Stimulated activated effector memory CD8-positive, alpha-beta T cell treated with anti-CD3 and anti-CD28 coated beads, Interleukin-12 subunit alpha, Interleukin-12 subunit beta, amount 100 ng/mL, for 72 hours (primary cell): ENCODE measurements around the gene FBXW9.
"Not testable (repeated sequence)": the region's sequence is repeated elsewhere in the genome, so short reads cannot be mapped to it uniquely, and the experiment has no call there.

Experiments used
- ATAC-seq: fragments of 150-1000 bp; cut with Tn5 transposase; 2 replicates; pipeline ENCODE4 v1.10.0; 2021
- DNase-seq, 2 donors: peaks; one replicate each; pipeline ENCODE4 v3.0.0; 2021 to 2022; ENCODE audit warnings: low spot score in 2 of 2
- H3K27ac Mint-ChIP-seq: one replicate; pipeline ENCODE4 v1.8.0; 2022; ENCODE audit warnings: mild to moderate bottlenecking, mixed read lengths
- H3K36me3 Mint-ChIP-seq: one replicate; pipeline ENCODE4 v1.8.0; 2022; ENCODE audit warnings: mild to moderate bottlenecking, mixed read lengths
- H3K4me1 Mint-ChIP-seq: one replicate; pipeline ENCODE4 v1.8.0; 2022; ENCODE audit warnings: mixed read lengths
- H3K4me3 Mint-ChIP-seq: one replicate; pipeline ENCODE4 v1.8.0; 2022; ENCODE audit warnings: mild to moderate bottlenecking, mixed read lengths
- H3K9me3 Mint-ChIP-seq: one replicate; pipeline ENCODE4 v1.8.0; 2022; ENCODE audit warnings: mixed read lengths

Gene FBXW9

DNA sequence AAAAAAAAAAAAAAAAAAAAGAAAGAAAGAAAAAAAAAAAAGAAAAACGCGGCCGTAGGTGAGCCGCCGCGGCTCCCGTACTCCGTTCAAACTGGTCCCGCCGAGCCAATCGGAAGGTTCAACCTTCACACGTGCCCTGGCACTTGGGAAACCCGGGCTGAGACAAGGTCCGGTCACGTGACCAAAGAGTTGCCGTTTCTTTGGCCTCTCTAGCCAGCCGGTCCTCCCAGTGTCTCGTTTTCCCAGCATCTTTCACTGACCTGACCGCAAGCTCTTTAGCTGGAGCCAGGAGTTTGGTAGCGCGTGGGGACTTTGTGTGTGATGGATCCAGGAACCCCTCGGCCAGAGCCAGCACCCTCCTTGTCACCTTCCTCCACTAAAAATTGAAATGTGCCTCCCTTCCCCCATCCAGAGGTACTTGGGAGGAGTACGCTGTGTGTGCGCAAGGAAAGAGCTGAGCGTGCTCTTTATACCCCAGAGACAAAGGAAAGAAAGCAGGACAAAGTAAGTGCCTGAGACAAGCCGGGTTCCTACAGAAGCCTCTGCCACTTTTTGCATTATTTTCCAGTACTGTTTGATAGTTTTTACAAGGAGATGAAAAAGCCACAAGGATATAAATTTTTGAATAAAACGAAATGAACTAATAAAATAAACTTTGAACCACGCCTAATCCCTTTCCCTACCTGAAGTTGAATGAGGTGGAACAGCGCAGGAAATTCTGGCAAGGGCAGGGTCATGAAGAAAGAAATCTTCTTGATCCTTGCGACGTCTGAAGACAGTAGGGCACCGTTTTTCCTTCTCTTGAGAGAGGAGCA lies 26.3 kb upstream of the FBXW9 start:
- no peaks in the 10 kb centered on the region for H3K9me3 Mint-ChIP-seq
- peaks cover 49% of the 10 kb centered on the region for H3K4me1 Mint-ChIP-seq
- H3K36me3 Mint-ChIP-seq: peaks cover 81% of the 10 kb centered on the region
- peak; percentile 93 for ATAC-seq
- H3K4me3 Mint-ChIP-seq: peak overlapping the region; percentile 83
- H3K27ac Mint-ChIP-seq: peak overlapping the region; percentile 97
- DNase-seq: peak; percentile 81 to 95

DNA sequence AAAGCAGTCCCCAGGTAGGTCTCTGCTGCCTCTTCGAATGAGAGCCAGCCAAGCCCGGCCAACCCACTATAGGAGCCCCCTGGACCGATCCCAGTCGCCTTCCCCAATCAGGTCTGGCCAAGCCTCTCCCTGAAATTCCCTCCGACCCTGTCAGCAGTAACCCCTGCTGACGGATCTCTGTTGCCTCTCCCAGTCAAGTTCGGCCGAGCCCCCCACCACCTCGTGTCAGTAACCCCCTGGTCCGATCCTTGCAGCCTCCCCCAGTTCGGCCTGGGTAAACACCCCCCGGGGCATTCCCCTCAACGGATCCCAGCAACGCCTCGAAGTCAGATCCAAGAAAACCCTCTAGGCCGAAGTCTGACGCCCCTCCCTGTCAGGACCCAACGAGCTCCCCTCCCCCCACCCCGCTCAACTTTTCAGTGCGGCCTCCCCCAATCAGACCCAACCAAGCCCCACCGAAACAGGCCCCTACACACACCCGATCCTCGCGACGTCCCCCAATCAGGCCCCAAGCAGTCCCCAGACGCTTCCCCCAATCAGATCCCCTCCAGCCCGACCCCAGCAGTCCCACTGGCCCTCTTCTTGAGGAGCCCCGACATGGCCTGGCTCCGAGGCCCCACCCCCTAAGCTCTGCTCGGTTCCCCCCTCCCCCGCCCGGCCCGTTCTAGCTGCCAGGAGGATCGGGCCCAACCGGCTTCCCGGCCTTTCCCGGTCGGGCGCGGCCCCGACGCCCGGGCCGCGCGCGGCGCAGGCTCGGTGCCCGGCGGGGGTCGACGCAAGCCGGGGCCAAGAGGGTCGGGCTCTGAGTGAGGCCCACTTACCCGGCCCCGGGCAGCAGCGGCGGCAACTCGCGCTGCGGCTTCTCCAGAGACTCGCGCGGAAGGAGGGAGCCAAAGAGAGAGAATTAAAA lies 25.5 kb upstream of the FBXW9 start:
- peak in 1 of 2 donors; percentile 77 for DNase-seq
- Mint-ChIP-seq H3K36me3 (peaks cover 81% of the 10 kb centered on the region), H3K27ac (peak overlapping the region; percentile 97), H3K9me3 (no peaks in the 10 kb centered on the region), H3K4me3 (peak overlapping the region; percentile 83), H3K4me1 (peaks cover 49% of the 10 kb centered on the region)
- peak; percentile 50 for ATAC-seq

DNA sequence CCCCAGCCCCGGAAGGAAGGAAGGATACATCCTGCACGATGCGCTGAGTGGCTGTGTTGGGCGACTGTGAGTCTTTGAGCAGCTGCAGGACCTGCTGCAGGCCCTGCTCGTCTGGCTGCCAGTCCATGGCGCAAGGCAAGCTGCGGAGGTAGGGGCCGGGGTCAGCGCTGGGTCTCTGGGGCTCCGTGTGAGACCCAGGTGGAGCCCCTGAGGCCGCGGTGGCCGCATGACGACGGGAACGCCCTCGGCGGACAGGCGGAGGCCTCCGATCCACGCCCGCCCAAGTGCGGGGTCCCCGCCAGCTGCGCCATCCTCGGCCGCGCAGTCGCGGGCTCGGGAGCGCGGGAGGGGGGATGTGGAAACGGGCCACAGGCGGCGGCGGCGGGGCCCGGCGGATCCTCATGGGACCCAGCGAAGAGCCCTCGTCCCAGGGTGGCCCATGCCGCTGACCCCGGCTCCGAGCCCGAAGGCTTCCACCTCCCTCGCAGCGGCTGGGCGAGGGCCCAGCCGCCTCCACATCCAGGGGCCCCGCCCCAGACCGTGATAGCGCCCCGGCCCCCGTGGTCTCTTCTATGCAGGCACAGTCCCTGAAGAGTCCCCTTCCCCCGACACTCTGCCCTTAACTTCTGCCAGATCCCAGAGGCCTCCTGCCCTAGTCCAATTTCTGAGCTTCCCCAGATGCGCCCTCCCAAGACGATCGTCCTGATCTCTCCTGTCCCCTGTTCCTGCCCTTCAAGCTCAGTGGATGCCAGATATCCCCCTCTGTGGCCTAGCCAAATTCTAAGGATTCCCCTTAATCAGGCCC lies 24.6 kb upstream of the FBXW9 start:
- Mint-ChIP-seq H3K9me3 (no peaks in the 10 kb centered on the region), H3K36me3 (peaks cover 81% of the 10 kb centered on the region), H3K4me3 (peak overlapping the region; percentile 83), H3K27ac (peak overlapping the region; percentile 97), H3K4me1 (peaks cover 44% of the 10 kb centered on the region)
- ATAC-seq: no peak
- no peak for DNase-seq

DNA sequence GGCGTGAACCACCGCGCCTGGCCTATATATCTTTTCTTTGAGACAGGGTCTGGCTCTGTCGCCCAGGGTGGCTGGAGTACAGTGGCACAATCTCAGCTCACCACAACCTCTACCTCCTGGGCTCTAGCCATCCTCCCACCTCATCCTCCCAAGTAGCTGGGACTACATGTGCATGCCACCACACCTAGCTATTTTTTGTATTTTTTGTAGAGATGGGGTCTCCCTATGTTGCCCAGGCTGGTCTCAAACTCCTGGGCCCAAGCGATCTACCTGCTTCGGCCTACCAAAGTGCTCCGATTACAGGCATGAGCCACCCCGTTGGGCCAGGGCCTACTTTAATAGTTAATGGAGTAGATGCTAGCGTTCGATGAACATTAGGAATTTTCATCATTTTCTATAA lies 23.9 kb upstream of the FBXW9 start:
- Mint-ChIP-seq H3K27ac (peak overlapping the region; percentile 97), H3K9me3 (no peaks in the 10 kb centered on the region), H3K4me1 (peaks cover 44% of the 10 kb centered on the region), H3K36me3 (peaks cover 87% of the 10 kb centered on the region), H3K4me3 (peak overlapping the region; percentile 83)
- DNase-seq (no peak), ATAC-seq (no peak)

- H3K27ac Mint-ChIP-seq: no peak overlapping the region
- H3K36me3 Mint-ChIP-seq: peaks cover 97% of the 10 kb centered on the region
Measured at GRCh38 chr19:12715929-12716328, 19.5 kb upstream of the FBXW9 start.

GRCh38 chr19:12715102-12715501 lies 18.7 kb upstream of the FBXW9 start:
- H3K36me3 Mint-ChIP-seq: peaks cover 97% of the 10 kb centered on the region
- H3K4me3 Mint-ChIP-seq: no peak overlapping the region
- H3K4me1 Mint-ChIP-seq: peaks cover 10% of the 10 kb centered on the region
- H3K9me3 Mint-ChIP-seq: no peaks in the 10 kb centered on the region
- DNase-seq (no peak), ATAC-seq (peak; percentile 8)
- no peak overlapping the region for H3K27ac Mint-ChIP-seq

More at GRCh38 chr19:12715929-12716328, 19.5 kb upstream of the FBXW9 start:
- no peaks in the 10 kb centered on the region for H3K9me3 Mint-ChIP-seq
- DNase-seq (no peak), ATAC-seq (no peak)
- H3K4me1 Mint-ChIP-seq: peaks cover 16% of the 10 kb centered on the region
- no peak overlapping the region for H3K4me3 Mint-ChIP-seq

GRCh38 chr19:12713304-12713703 lies 16.9 kb upstream of the FBXW9 start:
- H3K4me1 Mint-ChIP-seq, DNase-seq, H3K4me3 Mint-ChIP-seq, H3K27ac Mint-ChIP-seq, ATAC-seq, H3K9me3 Mint-ChIP-seq: not testable (repeated sequence)
- peaks cover 100% of the 10 kb centered on the region for H3K36me3 Mint-ChIP-seq

DNA sequence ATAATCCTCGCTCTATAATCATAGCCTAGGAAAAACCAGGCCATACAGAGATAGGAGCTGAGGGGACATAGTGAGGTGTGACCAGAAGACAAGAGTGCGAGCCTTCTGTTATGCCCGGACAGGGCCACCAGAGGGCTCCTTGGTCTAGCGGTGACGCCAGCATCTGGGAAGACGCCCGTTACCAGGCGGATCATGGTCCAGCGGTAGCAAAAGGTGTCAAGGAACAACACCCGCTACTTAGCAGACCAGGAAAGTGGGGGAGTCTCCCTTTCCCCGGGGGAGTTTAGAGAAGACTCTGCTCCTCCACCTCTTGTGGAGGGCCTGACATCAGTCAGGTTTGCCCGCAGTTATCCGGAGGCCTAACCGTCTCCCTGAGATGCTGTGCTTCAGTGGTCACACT lies 15.6 kb upstream of the FBXW9 start:
- DNase-seq, H3K4me3 Mint-ChIP-seq: not testable (repeated sequence)

GRCh38 chr19:12711187-12711586 lies 14.8 kb upstream of the FBXW9 start:
- Mint-ChIP-seq H3K36me3 (peaks cover 100% of the 10 kb centered on the region), H3K9me3 (no peaks in the 10 kb centered on the region), H3K4me3 (no peak overlapping the region), H3K27ac (no peak overlapping the region), H3K4me1 (no peaks in the 10 kb centered on the region)
- DNase-seq (no peak), ATAC-seq (no peak)

More for the DNA sequence above, 15.6 kb upstream of the FBXW9 start:
- H3K9me3 Mint-ChIP-seq, H3K27ac Mint-ChIP-seq, H3K4me1 Mint-ChIP-seq, ATAC-seq: not testable (repeated sequence)
- H3K36me3 Mint-ChIP-seq: peaks cover 100% of the 10 kb centered on the region

DNA sequence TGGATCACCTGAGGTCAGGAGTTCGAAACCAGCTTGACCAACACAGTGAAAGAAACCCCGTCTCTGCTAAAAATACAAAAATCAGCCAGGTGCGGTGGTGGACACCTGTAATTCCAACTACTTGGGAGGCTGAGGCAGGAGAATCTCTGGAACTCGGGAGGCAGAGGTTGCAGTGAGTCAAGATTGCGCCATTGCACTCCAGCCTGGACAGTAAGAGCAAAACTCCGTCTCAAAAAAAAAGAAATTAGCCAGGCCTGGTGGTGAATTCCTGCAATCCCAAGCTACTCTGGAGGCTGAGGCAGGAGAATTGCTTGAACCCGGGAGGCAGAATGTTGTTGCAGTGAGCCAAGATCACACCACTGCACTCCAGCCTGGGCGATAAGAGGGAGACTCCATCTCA lies 12.2 kb upstream of the FBXW9 start:
- Mint-ChIP-seq H3K4me3 (no peak overlapping the region), H3K27ac (no peak overlapping the region), H3K36me3 (peaks cover 100% of the 10 kb centered on the region), H3K9me3 (no peaks in the 10 kb centered on the region), H3K4me1 (no peaks in the 10 kb centered on the region)
- DNase-seq (no peak), ATAC-seq (no peak)

- Mint-ChIP-seq H3K36me3 (peaks cover 100% of the 10 kb centered on the region), H3K27ac (no peak overlapping the region), H3K4me1 (no peaks in the 10 kb centered on the region), H3K9me3 (no peaks in the 10 kb centered on the region), H3K4me3 (no peak overlapping the region)
- no peak for DNase-seq
- ATAC-seq: no peak
Measured at GRCh38 chr19:12706332-12706718, 9.9 kb upstream of the FBXW9 start.

DNA sequence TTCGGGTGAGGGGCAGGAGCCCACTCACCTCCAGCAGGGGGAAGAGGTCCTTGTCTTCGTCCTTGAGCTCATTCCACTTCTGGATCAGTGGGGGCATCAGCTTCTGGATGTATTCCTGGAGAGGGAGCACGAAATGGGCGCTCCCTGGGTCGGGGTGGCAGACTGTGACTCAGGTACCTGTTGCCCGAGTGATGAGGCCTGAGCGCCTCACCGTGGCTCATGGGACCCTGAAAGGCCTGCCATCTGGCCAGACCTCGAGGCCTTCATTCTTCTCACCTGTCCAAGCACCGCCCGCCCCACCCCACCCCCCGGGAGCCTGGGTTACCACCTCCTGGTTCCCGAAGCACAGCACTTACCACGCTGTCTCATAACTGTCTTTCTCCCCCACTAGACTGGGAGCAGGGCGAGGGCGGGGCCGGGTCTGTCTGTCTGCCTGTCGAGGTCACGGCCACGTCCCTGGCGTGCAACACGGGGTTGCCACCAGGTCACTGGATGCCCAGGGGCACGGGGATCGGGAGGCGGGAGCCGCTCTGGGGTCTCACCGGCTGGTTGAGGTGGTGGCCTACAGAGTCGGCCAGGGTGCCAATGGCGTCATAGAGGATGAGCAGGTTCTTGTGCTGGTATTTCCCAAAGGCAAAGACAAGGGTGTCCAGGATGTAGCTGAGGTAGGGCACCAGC lies 9.4 kb upstream of the FBXW9 start:
- no peak for DNase-seq
- no peaks in the 10 kb centered on the region for H3K4me1 Mint-ChIP-seq
- no peak overlapping the region for H3K27ac Mint-ChIP-seq
- no peak overlapping the region for H3K4me3 Mint-ChIP-seq
- ATAC-seq: no peak
- peaks cover 100% of the 10 kb centered on the region for H3K36me3 Mint-ChIP-seq
- no peaks in the 10 kb centered on the region for H3K9me3 Mint-ChIP-seq

GRCh38 chr19:12705169-12705568 lies 8.7 kb upstream of the FBXW9 start:
- Mint-ChIP-seq H3K36me3 (peaks cover 100% of the 10 kb centered on the region), H3K4me3 (no peak overlapping the region), H3K9me3 (no peaks in the 10 kb centered on the region), H3K4me1 (no peaks in the 10 kb centered on the region), H3K27ac (no peak overlapping the region)
- no peak for DNase-seq
- ATAC-seq: no peak

GRCh38 chr19:12703046-12703445 lies 6.6 kb upstream of the FBXW9 start:
- H3K27ac Mint-ChIP-seq: no peak overlapping the region
- ATAC-seq: peak; percentile 43
- peaks cover 4% of the 10 kb centered on the region for H3K4me1 Mint-ChIP-seq
- DNase-seq: no peak
- no peak overlapping the region for H3K4me3 Mint-ChIP-seq
- peaks cover 97% of the 10 kb centered on the region for H3K36me3 Mint-ChIP-seq
- H3K9me3 Mint-ChIP-seq: no peaks in the 10 kb centered on the region
